HL-60 (cell line): ENCODE measurements around the gene HSPBAP1.

Experiments used
- DNase-seq, 2 experiments: peaks; one replicate each; pipeline ENCODE4 v3.0.0-alpha.2; 2010 to 2020; ENCODE audit warnings: low read depth in 1 of 2, low spot score in 1 of 2
- H3K27ac ChIP-seq: fragments of 250-450 bp; sonication (Bioruptor Pico); replicated peaks from 2 replicates; pipeline ENCODE4 v1.5.1; 2020; ENCODE audit warnings: mild to moderate bottlenecking, moderate library complexity
- H3K27me3 ChIP-seq: fragments of 250-450 bp; sonication (Bioruptor Pico); 2 replicates; pipeline ENCODE4 v1.5.1; 2021; ENCODE audit warnings: mild to moderate bottlenecking, moderate library complexity; ENCODE audit not compliant: insufficient read depth, poor library complexity, severe bottlenecking
- H3K4me3 ChIP-seq: replicated peaks from 2 replicates; pipeline ENCODE4 v1.5.1; 2011; ENCODE audit warnings: mild to moderate bottlenecking, control low read depth, low read length; ENCODE audit not compliant: insufficient read depth
- GABPA ChIP-seq: IDR thresholded peaks from 2 replicates; pipeline ENCODE4 v1.6.1; 2012; ENCODE audit warnings: low read depth
- POLR2AphosphoS5 ChIP-seq: IDR thresholded peaks from 2 replicates; pipeline ENCODE4 v1.6.1; 2012; ENCODE audit warnings: low read depth
- SPI1 ChIP-seq: IDR thresholded peaks from 2 replicates; pipeline ENCODE4 v1.6.1; 2012; ENCODE audit warnings: low read depth, mild to moderate bottlenecking, borderline replicate concordance
- long read RNA-seq: library from polyadenylated mRNA; unstranded; transcript quantifications from one replicate; pipeline ENCODE4 v2.0.0, GENCODE V29; 2020
- TF ChIP-seq, protein P1 (sequence below): IDR thresholded peaks from one replicate; pipeline ENCODE4 v1.5.1; 2011; ENCODE audit warnings: low read length, control low read depth, inconsistent platforms; ENCODE audit not compliant: insufficient read depth
- TF ChIP-seq, protein P2 (sequence below): IDR thresholded peaks from 2 replicates; pipeline ENCODE4 v1.6.1; 2012; ENCODE audit warnings: low read depth; ENCODE audit not compliant: insufficient replicate concordance

HSPBAP1 gene
- long read RNA-seq, transcript HSPBAP1-201 (8 exons, 1,953 nt), result major isoform, 72 of 91 reads
- long read RNA-seq, partial matches to known transcripts, result 2 of 91 reads
- long read RNA-seq, other reads (novel, unspliced or antisense), result 17 of 91 reads

- H3K27ac ChIP-seq, result peak within 1 kb of the TSS; percentile 70
- TF ChIP-seq SPI1 (no peak), GABPA (peak; percentile 44; the same call in 1 of the 2 replicates), POLR2AphosphoS5 (peak; percentile 53; the same call in 1 of the 2 replicates)
- TF ChIP-seq, protein P1, sequence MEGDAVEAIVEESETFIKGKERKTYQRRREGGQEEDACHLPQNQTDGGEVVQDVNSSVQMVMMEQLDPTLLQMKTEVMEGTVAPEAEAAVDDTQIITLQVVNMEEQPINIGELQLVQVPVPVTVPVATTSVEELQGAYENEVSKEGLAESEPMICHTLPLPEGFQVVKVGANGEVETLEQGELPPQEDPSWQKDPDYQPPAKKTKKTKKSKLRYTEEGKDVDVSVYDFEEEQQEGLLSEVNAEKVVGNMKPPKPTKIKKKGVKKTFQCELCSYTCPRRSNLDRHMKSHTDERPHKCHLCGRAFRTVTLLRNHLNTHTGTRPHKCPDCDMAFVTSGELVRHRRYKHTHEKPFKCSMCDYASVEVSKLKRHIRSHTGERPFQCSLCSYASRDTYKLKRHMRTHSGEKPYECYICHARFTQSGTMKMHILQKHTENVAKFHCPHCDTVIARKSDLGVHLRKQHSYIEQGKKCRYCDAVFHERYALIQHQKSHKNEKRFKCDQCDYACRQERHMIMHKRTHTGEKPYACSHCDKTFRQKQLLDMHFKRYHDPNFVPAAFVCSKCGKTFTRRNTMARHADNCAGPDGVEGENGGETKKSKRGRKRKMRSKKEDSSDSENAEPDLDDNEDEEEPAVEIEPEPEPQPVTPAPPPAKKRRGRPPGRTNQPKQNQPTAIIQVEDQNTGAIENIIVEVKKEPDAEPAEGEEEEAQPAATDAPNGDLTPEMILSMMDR, result no peak
- peak within 1 kb of the TSS; percentile 92 for H3K4me3 ChIP-seq
- no peaks in the 10 kb centered on the region for H3K27me3 ChIP-seq
- DNase-seq, result peak; percentile 92 to 94
These were observed at the start of gene HSPBAP1 for GRCh38 chr3:122793568-122794416. Gene HSPBAP1 (minus strand): TSS chr3:122793831. CDS start chr3:122793680, 151 bp downstream.

DNA sequence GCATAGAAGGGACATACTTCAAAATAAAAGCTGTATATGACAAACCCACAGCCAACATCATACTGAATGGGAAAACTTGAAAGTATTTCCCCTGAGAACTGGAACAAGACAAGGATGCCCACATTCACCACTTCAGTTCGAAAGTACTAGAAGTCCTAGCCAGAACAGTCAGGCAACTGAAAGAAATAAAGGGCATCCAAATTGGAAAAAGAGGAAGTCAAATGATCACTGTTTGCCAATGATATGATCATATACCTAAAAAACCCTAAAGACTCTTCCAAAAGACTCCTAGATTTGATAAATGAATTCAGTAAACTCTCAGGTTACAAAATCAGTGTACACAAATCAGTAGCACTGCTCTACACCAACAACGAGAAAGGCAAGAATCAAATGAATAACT lies 42.0 kb upstream of the HSPBAP1 start:
- H3K4me3 ChIP-seq, result no peak overlapping the region
- peak; percentile 80 for TF ChIP-seq SPI1
- TF ChIP-seq, protein P2, sequence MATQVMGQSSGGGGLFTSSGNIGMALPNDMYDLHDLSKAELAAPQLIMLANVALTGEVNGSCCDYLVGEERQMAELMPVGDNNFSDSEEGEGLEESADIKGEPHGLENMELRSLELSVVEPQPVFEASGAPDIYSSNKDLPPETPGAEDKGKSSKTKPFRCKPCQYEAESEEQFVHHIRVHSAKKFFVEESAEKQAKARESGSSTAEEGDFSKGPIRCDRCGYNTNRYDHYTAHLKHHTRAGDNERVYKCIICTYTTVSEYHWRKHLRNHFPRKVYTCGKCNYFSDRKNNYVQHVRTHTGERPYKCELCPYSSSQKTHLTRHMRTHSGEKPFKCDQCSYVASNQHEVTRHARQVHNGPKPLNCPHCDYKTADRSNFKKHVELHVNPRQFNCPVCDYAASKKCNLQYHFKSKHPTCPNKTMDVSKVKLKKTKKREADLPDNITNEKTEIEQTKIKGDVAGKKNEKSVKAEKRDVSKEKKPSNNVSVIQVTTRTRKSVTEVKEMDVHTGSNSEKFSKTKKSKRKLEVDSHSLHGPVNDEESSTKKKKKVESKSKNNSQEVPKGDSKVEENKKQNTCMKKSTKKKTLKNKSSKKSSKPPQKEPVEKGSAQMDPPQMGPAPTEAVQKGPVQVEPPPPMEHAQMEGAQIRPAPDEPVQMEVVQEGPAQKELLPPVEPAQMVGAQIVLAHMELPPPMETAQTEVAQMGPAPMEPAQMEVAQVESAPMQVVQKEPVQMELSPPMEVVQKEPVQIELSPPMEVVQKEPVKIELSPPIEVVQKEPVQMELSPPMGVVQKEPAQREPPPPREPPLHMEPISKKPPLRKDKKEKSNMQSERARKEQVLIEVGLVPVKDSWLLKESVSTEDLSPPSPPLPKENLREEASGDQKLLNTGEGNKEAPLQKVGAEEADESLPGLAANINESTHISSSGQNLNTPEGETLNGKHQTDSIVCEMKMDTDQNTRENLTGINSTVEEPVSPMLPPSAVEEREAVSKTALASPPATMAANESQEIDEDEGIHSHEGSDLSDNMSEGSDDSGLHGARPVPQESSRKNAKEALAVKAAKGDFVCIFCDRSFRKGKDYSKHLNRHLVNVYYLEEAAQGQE, result no peak
- H3K27me3 ChIP-seq, result no peaks in the 10 kb centered on the region
- no peak overlapping the region for H3K27ac ChIP-seq
- DNase-seq, result no peak

GRCh38 chr3:122828281-122828680 lies 34.6 kb upstream of the HSPBAP1 start:
- TF ChIP-seq, protein P1, result no peak
- TF ChIP-seq SPI1, result no peak
- TF ChIP-seq GABPA, result no peak
- TF ChIP-seq, protein P2, result no peak
- TF ChIP-seq POLR2AphosphoS5, result no peak
- Histone ChIP-seq H3K27ac (no peak overlapping the region), H3K27me3 (no peaks in the 10 kb centered on the region), H3K4me3 (no peak overlapping the region)
- no peak for DNase-seq

- Histone ChIP-seq H3K27me3 (no peaks in the 10 kb centered on the region), H3K4me3 (no peak overlapping the region), H3K27ac (no peak overlapping the region)
- DNase-seq, result no peak
- TF ChIP-seq SPI1 (no peak), GABPA (no peak), POLR2AphosphoS5 (no peak)
- TF ChIP-seq, protein P2, result no peak
- TF ChIP-seq, protein P1, result no peak
These were observed 32.6 kb upstream of the HSPBAP1 start for GRCh38 chr3:122826278-122826677.
